ENCODE results near the gene TMED10. TPM values are rescaled to one million over a fixed set of nuclear protein-coding genes. Genes with fewer than 3 reads are reported as not detected.
"Not testable (repeated sequence)": the region's sequence is repeated elsewhere in the genome, so short reads cannot be mapped to it uniquely, and the experiment has no call there.

TMED10 gene
- total RNA-seq, 1 donor from 2014 or later = 130 TPM

DNA sequence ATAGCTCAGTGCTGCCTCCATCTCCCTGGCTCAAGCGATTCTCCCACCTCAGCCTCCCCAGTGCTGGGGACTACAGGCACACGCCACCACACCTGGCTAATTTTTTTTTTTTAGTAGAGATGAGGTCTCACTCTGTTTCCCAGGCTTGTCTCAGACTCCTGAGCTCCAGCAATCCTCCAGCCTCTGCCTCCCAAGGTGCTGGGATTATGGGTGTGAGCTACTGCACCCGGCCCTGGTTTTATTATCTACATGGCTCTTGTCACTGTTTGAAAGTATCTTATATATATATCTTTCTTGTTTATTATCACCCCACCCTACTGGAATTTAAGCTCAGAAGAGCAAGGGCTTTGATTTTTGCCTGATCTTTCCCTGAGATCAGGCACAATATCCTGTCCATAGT is 7.6 kb upstream of the TMED10 start:
- ATAC-seq (ENCODE audit: low read depth) = no peak

DNA sequence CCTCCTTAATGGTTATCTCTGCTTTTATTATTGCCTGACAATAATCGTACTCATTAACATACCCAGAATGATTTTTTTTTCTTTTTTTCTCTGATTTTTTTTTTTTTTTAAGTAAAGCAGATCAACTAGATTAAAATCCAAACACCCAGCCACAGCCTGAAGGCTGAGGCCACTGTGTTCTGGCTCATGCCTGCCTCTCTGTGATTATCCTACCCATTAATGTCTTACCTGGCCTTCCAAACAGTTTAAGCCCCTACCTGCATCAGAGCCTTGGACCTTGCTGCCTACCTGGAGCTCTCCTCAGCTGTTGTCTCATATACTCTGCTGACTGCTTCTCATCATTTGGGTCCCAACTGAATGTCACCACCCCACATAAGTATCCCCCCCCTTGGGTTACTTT is 6.8 kb upstream of the TMED10 start:
- POLR2A ChIA-PET = no interaction called here
- ATAC-seq (ENCODE audit: low read depth) (no peak), DNase-seq (no peak)
- H3K27me3 Mint-ChIP-seq = no peaks in the 10 kb centered on the region
- TF ChIP-seq, protein P1, sequence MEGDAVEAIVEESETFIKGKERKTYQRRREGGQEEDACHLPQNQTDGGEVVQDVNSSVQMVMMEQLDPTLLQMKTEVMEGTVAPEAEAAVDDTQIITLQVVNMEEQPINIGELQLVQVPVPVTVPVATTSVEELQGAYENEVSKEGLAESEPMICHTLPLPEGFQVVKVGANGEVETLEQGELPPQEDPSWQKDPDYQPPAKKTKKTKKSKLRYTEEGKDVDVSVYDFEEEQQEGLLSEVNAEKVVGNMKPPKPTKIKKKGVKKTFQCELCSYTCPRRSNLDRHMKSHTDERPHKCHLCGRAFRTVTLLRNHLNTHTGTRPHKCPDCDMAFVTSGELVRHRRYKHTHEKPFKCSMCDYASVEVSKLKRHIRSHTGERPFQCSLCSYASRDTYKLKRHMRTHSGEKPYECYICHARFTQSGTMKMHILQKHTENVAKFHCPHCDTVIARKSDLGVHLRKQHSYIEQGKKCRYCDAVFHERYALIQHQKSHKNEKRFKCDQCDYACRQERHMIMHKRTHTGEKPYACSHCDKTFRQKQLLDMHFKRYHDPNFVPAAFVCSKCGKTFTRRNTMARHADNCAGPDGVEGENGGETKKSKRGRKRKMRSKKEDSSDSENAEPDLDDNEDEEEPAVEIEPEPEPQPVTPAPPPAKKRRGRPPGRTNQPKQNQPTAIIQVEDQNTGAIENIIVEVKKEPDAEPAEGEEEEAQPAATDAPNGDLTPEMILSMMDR (IDR thresholded peaks at IDR 0.05) = no peak
- CTCF ChIA-PET = interaction anchor here (1.0 kb wide), 1 partner anchor 39 kb away, joined by 3 read pairs; no protein-coding TSS in a partner anchor
- no peaks in the 10 kb centered on the region for H3K36me3 Mint-ChIP-seq (ENCODE audit: low read depth)
- peaks cover 11% of the 10 kb centered on the region for H3K4me1 Mint-ChIP-seq
- intact Hi-C loops (cut with micrococcal nuclease) = no loop called here
- no peak overlapping the region for H3K4me3 Mint-ChIP-seq
- no peaks in the 10 kb centered on the region for H3K9me3 Mint-ChIP-seq
- no peak overlapping the region for H3K27ac Mint-ChIP-seq

More for the DNA sequence above, 7.6 kb upstream of the TMED10 start:
- Mint-ChIP-seq H3K4me1 (peaks cover 19% of the 10 kb centered on the region), H3K9me3 (no peaks in the 10 kb centered on the region), H3K27me3 (no peaks in the 10 kb centered on the region), H3K27ac (no peak overlapping the region), H3K4me3 (no peak overlapping the region), H3K36me3 (ENCODE audit: low read depth) (no peaks in the 10 kb centered on the region)
- intact Hi-C loops (cut with micrococcal nuclease) = no loop called here
- no peak for DNase-seq
- POLR2A ChIA-PET = no interaction called here
- TF ChIP-seq, protein P1 (IDR thresholded peaks at IDR 0.05) = no peak
- CTCF ChIA-PET = no interaction called here

DNA sequence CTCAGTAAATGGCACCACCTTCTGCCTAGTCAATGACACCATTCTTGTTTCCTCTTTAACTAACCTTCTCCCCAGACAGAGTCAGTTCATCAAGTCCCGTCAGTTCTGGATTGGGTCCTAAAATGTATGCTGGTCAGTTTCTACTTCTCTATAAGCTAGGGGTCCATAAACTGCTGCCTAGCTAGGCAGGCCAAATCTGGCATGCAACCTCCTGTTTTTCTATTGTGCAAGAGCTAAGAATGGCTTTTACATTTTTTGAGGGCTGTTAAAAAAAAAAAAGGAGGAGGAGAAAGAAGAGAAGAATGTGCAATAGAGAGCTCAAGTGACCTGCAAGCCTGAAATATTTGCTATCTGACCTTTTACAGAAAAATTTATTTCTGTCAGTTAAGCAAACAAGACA is 6.4 kb upstream of the TMED10 start:
- Mint-ChIP-seq H3K4me1 (peaks cover 7% of the 10 kb centered on the region), H3K36me3 (ENCODE audit: low read depth) (no peaks in the 10 kb centered on the region), H3K9me3 (no peaks in the 10 kb centered on the region), H3K4me3 (no peak overlapping the region), H3K27me3 (no peaks in the 10 kb centered on the region), H3K27ac (no peak overlapping the region)
- TF ChIP-seq, protein P1 (IDR thresholded peaks at IDR 0.05) = no peak
- ChIA-PET POLR2A (no interaction called here), CTCF (interaction anchor here (1.0 kb wide), 1 partner anchor 40 kb away, joined by 3 read pairs; no protein-coding TSS in a partner anchor)
- ATAC-seq (ENCODE audit: low read depth) = no peak
- intact Hi-C loops (cut with micrococcal nuclease) = no loop called here
- no peak for DNase-seq

DNA sequence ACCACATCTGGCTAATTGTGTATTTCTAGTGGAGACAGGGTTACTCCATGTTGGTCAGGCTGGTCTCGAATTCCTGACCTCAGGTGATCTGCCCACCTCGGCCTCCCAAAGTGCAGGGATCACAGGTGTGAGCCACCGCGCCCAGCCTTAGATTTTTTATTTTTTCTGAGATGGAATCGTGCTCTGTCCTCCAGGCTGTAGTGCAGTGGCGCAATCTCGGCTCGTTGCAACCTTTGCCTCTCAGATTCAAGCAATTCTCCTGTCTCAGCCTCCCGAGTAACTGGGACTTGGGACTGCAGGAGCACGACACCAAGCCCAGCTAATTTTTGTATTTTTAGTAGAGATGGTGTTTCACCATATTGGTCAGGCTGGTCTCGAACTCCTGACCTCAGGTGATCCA is 5.8 kb upstream of the TMED10 start:
- CTCF ChIA-PET = interaction anchor here (1.0 kb wide), 1 partner anchor 40 kb away, joined by 3 read pairs; no protein-coding TSS in a partner anchor
- H3K36me3 Mint-ChIP-seq (ENCODE audit: low read depth); ATAC-seq (ENCODE audit: low read depth); POLR2A ChIA-PET; H3K9me3 Mint-ChIP-seq; H3K4me3 Mint-ChIP-seq; H3K4me1 Mint-ChIP-seq; DNase-seq; H3K27me3 Mint-ChIP-seq; intact Hi-C loops (cut with micrococcal nuclease): not testable (repeated sequence)
- H3K27ac Mint-ChIP-seq = peak overlapping the region; percentile 10

DNA sequence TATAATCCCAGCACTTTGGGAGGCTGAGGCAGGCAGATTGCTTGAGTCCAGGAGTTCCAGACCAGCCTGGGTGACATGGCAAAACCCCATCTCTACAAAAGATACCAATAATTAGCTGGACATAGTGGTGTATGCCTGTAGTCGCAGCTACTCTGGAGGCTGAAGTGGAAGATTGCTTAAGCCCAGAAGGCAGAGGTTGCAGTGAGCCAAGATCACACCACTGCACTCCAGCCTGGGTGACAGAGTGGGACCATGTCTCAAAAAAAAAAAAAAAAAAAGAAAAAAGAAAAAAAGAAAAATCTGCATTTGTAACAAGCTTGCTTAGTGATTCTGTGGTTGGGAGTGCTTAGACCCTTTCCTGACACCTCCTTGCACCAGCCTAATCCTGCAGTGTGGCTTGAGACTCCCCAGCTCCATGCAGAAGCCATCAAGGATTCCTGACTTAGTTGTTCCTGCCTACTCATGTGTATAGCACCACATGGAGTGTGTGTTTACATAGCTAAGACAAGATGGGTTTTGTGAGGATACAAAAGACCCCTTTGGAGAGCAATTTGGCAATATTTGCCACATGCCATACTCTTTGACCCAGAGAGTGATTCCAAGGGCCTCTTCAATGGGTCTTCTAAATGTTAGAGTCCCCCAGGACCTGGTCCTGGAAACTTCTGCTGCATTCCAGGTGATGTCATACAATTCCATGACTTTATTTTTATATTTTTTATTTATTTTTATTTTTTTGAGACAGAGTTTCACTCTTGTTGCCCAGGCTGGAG is 5.1 kb upstream of the TMED10 start:
- CTCF ChIA-PET = interaction anchor here (1.0 kb wide), 1 partner anchor 41 kb away, joined by 3 read pairs; no protein-coding TSS in a partner anchor
- Mint-ChIP-seq H3K9me3 (no peaks in the 10 kb centered on the region), H3K27ac (no peak overlapping the region), H3K4me1 (peaks cover 3% of the 10 kb centered on the region), H3K4me3 (no peak overlapping the region), H3K27me3 (no peaks in the 10 kb centered on the region), H3K36me3 (ENCODE audit: low read depth) (peaks cover 2% of the 10 kb centered on the region)
- TF ChIP-seq, protein P1 (IDR thresholded peaks at IDR 0.05) = no peak
- no peak for DNase-seq
- no peak for ATAC-seq (ENCODE audit: low read depth)
- POLR2A ChIA-PET = no interaction called here
- intact Hi-C loops (cut with micrococcal nuclease) = no loop called here

Data from activated B cell treated with CpG ODN at 0.5 μM for 24 hours (primary cell).